GM04503 (cell line): Measurements from ENCODE around the gene APCDD1L.
A peak's percentile ranks its signal among the peaks of the same experiment; 100 is the strongest.
"Not testable (repeated sequence)": the region's sequence is repeated elsewhere in the genome, so short reads cannot be mapped to it uniquely, and the experiment has no call there.

Experiments
- DNase-seq: peaks from one replicate; pipeline ENCODE4 v3.0.0-alpha.2; 2012; ENCODE audit warnings: low read depth

Gene APCDD1L

DNA sequence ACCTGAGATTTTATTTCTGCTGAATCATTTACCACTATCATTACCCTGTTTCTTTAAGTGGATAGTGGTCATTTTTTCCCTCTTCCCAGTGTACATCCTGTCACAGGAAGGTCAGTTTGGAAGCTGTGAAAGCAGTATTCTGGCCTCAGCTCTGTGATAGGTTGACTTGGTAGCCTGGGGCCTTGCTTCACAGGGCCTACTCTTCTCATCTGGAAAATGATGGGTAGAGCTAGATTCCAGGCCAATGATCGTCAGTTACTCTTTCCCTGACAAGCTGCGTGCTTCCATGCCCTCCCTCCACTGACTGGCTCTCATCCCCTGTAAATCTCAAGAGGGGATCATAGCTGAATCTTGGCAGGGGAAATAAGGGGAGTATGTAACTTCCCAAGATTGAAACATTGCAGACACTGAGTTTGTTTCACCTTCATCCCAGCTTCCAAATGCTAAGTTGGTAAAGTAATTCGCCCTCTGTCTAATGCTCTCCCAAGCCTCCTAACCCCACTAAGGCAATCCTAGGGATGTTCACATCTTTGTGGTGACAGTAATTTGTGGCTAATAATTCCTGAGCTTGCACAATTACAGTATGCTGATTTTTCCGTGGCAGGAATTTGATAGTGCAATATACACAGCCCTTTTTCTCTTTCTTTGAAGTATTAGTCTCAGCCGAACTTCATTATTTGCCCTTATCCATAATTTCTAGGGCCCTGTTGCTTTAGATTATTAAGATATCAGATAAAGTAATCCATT is 75.0 kb downstream of the APCDD1L start:
- DNase-seq, result no peak

DNA sequence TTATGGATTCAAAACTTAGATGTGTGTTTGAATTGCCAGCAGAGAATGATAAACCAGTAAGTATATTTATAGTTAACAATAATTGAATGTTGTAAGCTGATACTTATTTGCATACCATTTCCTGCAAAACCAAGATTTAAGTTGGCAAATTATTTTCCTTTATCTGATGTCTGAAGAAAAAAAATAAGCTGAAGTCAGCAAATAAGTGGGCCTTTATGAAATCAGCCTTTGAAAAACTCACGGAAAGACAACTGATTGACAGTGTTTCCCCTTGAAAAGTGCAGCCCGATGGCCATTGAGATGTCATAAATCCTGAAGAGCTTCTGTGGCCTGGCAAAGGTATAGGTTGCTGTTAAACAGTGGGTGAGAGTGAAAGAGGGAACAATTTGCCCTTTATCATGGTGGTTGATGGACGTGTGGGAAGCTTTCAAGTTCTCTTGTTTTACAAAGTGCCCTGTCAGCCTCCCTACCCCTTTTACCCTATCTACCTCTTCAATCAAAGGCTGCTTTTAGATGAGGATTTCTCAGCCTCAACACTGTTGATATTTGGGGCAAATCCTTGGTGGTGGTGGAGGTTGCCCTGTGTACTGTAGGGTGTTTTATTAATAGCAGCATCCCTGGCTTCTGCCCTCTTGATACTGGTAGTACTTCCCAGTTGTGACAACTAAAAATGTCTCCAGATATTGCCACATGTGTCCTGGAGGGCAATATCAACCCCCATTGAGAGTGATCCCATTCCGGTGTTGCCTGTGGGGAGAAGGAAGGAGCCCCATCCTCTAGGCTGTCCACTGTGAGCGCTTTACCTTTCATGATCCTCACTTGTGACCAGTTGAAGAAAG is 76.0 kb downstream of the APCDD1L start:
- no peak for DNase-seq

DNA sequence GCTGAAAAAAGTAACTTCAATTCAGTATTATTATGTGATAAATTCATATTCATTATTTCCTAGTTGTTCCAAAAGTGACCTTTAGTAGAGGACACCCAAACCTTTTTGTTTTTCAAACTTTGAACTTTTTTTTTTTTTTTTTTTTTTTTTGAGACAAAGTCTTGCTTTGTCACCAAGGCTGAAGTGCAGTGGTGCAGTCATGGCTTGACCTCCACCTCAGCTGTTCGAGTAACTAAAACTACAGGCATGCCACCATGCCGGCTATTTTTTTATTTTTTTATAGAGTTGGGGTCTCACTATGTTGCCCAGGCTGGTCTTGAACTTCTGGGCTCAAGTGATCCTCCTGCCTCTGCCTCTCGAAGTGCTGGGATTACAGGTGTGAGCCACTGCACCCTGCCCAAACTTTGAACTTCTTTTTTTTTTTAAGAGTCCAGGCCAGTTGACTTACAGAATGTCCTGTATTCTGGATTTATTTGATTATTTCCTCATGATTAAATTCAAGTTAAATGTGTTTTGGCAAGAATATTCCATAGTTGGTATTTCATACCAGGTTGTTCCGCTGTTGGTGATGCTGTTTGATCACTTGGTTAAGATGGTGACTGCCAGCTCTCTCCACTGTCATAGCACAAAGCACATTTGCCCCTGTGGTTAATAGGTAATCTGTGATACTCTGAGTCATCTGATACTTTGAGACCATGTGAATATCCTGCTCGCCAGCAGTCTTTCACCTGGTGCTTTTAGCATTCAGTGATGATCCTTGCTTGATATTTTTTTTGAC is 78.1 kb downstream of the APCDD1L start:
- DNase-seq, result no peak

DNA sequence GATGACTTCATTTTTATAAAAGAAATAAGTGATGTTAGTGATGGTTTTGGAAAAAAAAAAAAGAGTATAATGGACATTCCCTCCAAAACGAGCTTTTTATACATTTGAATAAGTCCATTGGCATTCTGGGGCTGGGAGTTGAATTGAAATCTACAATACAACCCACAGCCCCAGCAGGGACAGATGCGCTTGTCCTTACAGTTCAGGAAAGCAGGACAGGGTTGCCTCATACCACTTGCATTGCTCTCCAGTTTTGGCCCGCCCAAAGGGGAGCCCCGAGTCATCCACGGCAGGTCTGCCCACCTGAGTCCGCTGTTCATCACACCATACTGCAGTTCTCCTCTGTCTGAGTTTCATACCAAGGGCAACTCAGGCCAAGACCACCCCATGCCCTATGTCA is 80.0 kb downstream of the APCDD1L start:
- DNase-seq, result no peak

DNA sequence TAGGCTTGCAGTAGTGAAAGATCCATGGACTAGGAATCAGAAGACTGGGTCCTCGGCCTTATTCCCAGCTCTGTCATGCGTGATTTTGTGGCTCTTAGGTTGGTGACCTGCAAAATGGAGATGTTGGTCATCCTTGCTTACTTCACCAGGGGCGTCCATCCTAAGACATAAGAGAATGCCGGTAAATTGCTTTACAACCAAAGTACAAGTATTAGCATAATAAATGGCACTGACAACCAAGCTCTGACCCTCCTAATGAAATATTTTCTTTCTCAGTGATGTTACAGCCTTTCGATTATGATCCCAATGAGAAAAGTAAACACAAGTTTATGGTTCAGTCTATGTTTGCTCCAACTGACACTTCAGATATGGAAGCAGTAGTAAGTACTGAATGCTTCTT is 80.9 kb downstream of the APCDD1L start:
- no peak for DNase-seq

DNA sequence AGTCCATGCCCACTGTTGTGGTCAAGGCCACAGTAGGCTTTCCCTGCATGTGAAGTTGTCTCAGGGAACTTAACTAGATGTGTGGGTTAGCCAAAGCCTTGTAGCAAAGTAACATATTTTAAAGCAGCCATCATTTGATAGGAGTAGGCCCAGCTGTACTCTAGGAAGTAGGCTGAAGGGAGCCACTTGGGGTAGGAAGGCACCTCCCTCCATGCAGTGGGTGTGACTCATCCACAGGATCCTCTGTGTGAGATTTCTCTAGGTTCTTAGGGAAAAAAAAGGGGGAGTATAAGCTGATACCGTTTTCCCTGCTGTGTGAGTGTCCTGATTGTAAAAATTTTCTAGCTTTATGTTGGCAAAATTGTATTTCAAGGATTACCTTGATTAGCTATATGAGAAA is 81.4 kb downstream of the APCDD1L start:
- peak; percentile 31 for DNase-seq

DNA sequence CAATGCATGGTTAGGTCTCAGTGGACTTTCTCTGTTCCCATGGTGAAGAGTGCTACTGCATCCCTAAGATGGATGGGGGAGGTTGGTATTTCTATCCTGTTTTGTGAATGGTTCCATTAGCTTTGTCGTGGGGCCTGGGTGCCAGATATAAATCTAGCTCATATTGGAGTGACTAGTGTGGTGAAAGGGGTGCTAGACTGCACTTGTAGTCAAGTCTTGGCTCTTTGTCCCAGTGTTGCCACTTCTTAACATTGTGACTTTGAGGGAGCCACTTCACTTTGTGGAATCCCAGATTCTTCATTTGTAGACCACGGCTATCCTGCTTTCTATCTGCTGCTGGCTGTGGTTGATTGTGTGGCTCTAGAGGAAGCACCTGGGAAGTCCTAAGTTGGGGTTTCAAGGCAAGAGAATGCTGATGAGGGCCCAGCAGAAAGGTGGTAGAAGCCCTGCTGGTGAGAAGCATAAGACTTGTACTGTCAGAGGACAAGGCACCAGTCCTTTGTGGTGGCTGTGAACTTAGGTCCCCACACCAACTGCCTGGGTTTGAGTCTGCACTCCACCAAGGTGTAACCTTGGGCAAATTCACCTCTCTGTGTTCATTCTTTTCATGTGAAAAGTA is 82.1 kb downstream of the APCDD1L start:
- no peak for DNase-seq

DNA sequence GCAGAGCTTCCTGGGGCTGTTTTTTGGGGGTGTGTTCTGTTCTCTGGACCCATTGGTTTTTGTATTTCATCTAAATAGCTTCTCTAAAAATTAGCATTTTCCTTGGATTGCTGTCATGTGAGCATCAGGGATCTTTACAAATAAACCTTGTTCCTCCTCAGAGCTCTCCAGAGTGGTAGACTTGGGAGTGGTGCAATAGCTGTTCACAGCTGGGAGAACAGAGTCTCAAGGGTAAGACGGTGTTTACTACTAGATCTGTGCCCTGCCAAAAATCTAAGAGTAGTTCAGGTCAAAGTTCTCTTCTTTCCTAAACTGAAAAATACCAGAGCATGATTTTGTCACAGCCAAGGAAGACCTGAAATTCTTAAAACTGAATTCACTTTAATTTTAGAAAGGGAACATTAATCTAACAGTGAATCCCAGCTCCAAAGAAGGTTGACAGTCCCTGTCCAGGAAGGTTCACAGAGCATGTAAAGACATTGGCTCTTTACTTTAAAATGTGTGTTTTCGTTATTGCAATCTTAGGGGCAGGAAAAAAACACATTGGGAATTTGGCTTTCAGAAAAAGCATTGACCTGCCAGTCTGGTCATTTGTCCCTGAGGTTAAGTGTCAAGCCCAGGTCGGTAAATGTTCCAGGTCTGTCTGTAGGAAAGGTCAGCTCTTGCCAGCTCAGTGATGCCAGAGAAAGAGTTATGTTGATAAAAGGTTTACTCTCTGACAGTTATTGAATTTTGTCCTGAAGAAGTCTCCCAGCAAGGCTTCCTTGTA is 82.8 kb downstream of the APCDD1L start:
- no peak for DNase-seq

DNA sequence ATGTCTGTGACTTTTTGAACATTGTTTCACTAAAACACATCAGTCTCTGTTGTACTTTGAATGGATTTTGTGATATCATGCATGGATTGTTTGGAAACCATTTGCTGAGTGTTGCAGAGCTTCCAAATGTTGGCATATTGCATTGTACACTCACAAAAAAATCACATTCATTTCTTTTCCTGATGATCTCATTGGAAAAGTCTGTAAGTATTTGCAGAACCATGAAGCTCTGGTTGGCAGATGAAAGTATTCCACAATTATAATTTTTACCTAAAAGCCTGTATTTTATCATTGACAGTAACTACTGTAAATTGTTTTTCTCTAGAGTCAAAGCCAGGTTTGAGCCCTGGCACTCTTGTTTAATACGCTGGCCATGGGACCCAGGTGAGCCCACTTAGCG is 84.1 kb downstream of the APCDD1L start:
- DNase-seq, result peak; percentile 34

DNA sequence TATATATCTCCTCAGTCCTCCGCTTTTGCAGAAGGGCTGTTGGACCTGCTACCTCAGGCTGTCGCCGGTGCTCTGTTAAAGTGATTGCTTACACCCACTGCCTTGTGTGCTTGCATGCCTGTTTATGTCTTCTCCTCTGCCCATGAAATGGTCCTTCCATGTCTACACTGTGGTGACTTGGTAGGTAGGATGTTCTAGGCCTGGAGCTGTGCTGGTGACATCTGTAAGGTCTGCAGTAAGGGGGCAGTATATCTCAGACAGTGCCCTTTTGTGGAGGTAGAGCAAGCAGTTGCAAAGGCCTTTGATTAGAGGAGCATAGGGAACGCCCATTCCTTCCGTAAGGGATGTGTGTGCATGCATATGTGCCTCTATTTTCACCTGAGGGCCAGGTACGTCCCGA is 85.9 kb downstream of the APCDD1L start:
- DNase-seq, result no peak

DNA sequence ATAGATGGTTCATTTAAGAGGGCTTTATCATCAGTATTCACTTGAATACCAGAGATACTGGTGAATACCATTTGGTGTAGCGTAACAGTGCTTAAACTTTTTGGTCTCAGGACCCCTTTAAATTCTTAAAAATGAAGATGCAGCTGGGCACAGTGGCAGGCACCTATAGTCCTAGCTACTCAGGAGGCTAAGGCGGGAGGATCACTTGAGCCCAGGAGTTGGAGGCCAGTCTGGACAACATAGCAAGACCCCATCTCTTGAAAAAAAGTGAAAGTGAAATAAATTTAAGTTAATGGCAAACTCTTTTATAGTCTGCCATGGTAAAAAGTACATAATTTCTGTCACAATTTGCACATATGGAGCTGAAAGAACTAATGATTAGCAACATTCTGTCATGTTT is 86.8 kb downstream of the APCDD1L start:
- no peak for DNase-seq

DNA sequence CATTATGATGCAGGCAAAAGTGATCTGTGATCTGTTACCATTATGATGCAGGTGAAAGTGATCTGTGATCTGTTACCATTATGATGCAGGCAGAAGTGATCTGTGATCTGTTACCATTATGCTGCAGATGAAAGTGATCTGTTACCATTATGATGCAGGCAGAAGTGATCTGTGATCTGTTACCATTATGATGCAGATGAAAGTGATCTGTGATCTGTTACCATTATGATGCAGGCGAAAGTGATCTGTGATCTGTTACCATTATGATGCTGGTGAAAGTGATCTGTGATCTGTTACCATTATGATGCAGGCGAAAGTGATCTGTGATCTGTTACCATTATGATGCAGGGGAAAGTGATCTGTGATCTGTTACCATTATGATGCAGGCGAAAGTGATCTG is 87.6 kb downstream of the APCDD1L start:
- not testable (repeated sequence) for DNase-seq

DNA sequence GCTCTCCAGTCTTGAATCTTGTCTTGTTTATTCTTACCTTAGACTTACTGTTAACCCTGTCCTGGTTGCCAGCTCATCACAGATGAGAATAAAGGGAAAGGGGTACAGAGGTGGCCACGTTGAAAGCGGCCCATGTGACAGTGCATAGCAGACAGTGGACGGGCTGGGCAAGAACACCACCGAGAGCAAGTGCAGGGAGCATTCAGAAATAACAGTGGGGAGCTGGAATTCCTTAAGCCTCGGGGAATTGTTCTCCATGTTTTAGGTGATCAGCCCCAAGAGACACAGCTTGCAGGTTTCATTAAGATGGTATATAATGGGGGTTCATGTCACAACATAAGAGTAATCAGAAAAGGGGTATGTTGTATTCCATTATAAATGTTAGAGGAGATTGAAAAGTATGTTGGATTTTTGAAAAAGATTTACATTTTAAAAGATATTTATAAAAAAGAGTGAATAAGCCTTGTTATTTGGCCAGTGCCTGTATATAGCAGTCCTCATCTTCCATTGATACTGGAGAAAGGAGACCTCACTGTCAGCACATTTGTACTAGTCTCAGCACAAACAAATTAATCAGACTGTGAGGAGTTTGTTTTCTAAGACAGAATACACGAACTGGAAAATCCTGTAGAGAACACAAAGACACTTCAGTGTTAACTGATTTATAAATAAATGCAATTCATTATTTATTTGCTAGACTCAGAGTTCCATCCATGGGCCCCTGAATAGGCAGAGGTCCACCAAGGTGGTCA is 90.8 kb downstream of the APCDD1L start:
- DNase-seq, result no peak

DNA sequence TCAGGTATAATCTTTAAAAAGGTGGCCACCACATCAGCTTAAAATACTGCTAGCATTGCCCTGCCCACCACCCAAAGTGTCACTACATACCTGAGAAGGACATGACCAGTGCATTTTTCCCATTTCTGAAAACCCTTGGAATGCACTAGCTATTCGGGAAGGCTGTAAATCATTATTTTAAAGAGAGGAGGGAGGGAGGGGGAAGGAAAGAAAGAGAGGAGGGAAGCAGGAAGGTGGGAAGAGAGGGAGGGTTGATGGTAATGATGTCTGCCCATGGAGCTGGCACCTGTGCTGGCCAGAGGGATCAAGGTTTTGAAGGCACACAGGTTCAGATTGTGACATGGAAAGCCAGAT is 93.7 kb downstream of the APCDD1L start:
- DNase-seq, result no peak

DNA sequence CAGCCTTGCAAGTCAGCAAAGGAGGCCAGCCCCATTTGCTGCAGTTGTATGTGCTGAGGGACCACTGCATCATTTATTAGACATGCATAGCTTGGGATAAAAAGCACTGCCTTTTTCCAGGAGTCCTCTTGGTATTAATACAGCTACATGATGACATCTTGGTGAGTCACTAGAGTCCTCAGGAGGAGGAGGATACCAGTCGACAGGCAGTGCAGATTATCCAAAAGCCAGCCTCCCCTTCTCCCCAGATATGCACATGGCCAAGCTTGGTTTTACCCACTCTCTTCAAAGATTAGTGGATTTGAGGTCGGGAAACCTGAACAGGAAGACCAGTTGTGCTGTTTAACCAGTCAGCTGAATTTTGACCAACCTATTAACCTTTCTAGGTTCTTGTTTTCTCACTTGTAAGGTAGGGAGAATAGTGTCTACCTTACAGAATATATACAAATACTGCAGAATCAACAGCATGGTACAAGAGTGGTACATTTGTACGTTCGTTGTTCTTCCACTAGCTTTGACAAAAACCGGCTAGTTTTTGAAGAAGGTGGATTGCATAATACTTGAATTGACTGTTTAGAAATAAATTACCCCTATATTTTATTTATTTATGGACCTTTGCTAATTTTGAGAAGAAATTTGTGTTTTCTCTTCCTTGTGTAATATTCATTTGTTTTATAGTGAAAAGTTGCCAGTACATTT is 94.3 kb downstream of the APCDD1L start:
- peak; percentile 34 for DNase-seq

DNA sequence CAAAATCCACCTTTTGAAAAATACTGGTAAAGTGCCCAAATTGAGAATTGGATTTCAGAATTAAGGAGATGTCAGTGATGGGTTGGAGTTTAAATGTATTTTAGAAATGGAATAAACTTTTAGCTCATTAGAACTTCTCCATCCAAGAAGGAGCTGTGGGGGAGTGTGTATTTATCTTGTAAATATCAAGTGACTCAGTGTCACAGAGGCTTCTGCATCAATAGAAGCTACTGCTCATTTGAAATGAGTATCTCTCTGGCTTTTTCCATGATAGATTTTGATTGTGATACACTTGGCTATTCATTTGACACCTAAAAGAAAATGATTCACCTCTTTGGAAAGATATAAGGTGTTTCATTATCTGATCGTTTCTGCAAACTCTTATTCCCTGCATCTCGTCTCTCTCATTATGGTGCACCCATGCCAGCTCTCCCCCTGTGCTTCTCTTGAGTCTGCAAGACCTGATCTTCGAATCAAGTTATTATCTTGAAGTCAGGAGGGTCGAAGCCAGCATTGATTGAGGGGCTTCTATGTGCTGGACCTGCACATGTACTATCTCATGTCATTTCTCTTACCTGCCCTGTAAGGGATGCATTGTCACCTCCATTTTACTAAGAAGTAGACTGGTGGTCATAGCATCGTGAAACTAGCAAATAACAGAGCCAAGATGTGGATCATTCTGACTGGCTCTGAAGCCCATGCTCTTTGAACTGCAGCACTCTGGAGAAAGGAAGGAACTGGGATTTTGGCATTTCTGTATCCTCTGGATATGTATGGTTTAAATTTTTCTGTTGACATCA is 96.0 kb downstream of the APCDD1L start:
- DNase-seq, result no peak

DNA sequence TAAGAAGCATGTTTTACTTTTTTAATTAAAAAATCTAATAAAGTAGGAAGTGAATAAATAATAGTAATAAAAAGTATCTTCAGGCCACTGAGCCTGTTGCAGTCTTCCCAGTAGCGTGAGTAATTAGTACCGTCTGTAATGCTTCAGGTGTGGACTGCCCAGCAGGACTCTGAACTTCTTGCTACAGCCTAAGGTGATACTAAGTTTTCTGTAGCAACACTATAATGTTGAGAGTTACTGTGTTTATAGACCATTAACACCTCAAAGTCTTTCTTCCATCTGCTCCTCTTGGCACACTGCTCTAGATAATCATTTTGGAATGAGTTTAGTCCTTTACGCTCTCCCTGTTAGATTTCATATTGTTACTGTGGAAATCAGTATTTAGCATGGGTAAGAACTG is 97.8 kb downstream of the APCDD1L start:
- no peak for DNase-seq

DNA sequence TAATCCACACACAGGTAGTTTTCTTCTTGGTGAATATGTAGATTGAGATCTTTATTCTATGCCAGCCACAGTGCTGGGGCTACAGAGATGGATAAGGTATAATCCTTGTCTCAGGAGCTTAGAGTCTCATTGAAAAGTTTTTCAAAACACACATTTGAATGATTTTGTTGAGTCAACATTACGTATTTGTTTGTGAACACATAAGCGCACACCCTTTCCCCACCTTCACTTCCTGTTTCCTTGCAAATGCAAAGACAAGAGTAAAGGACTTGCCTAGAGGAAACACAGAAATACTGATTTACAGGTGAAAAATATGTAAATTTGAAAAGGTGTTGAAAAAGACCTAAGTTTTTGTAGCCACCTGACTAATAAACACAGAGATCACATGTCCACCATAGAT is 98.4 kb downstream of the APCDD1L start:
- DNase-seq, result no peak

DNA sequence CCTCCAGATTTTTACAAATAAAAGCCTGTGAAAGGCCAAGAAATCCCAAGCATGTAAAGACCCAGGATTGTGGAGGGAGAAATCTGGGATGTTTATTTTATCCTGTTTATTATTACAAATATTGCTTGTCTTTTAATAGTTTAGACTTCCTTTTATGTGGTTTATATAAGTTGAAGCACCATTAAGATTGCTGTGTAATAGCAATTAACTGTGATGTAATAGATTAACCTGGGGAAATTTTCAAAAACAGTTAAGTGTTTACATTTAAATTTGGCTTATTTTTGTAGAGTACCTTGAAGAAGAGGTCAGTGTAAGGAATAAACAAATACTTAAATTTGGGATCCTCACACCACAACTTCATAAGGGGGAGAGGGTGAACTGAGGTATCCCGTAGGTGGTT is 99.1 kb downstream of the APCDD1L start:
- no peak for DNase-seq
